SK-N-MC (cell line): Measurements from ENCODE around the gene FMNL3.
"Not testable (repeated sequence)": the region's sequence is repeated elsewhere in the genome, so short reads cannot be mapped to it uniquely, and the experiment has no call there.

ENCODE experiments used
- DNase-seq: peaks from one replicate; pipeline ENCODE4 v3.0.0-alpha.2; 2011; ENCODE audit warnings: low read depth, low spot score
- H3K27ac ChIP-seq: fragments of 200-600 bp; sonication (generic); 2 replicates; pipeline ENCODE4 v1.5.1; 2016; ENCODE audit warnings: mixed run types
- H3K36me3 ChIP-seq: fragments of 200-600 bp; sonication (generic); 2 replicates; pipeline ENCODE4 v1.6.1; 2017; ENCODE audit warnings: antibody characterized with exemption, low read length, mixed read lengths; ENCODE audit not compliant: insufficient read depth
- H3K4me3 ChIP-seq: fragments of 200-600 bp; sonication (generic); 2 replicates; pipeline ENCODE4 v1.5.1; 2016
- H3K9ac ChIP-seq: fragments of 200-600 bp; sonication (generic); 2 replicates; pipeline ENCODE4 v1.8.0; 2017; ENCODE audit warnings: mixed run types, mixed read lengths; ENCODE audit not compliant: insufficient read length
- H3K9me3 ChIP-seq: fragments of 200-600 bp; sonication (generic); 2 replicates; pipeline ENCODE4 v1.6.1; 2017; ENCODE audit warnings: low read depth, mild to moderate bottlenecking, antibody characterized with exemption, low read length, moderate library complexity, mixed read lengths
- EZH2 ChIP-seq: fragments of 200-600 bp; sonication (generic); IDR thresholded peaks from one replicate; pipeline ENCODE4 v1.6.1; 2017; ENCODE audit warnings: antibody characterized with exemption
- FOXP2 ChIP-seq: optimal IDR thresholded peaks from 2 replicates; pipeline ENCODE3; 2011; ENCODE audit warnings: mild to moderate bottlenecking, moderate library complexity; ENCODE audit not compliant: insufficient read depth; ENCODE audit errors: extremely low read length, control extremely low read depth
- POLR2AphosphoS5 ChIP-seq: IDR thresholded peaks from 2 replicates; pipeline ENCODE4 v1.6.1; 2012; ENCODE audit warnings: mild to moderate bottlenecking, low read depth, low read length, borderline replicate concordance

The FMNL3 gene

DNA sequence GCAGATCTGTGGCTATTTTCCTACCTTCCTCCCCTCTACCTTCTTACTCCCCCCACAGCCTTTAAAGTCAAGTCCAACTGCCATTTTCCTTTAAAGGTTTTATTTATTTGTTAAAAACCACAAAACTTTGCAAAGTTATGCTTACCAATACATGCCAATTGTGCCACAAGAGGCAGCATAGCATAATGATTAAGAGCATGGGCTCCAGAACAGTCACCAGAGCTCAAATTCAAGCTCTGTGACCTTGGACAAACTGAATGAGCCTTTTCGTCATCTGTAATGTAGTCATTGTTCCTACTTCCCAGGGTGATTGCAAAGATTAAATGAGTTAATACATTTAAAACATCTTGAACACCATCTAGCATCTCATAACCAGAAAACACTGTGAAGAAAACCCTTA is 13.0 kb upstream of the FMNL3 start:
- DNase-seq, result no peak
- Histone ChIP-seq H3K4me3 (no peak overlapping the region), H3K9me3 (no peaks in the 10 kb centered on the region), H3K9ac (no peak overlapping the region), H3K27ac (no peak overlapping the region), H3K36me3 (no peaks in the 10 kb centered on the region)
- no peak for TF ChIP-seq FOXP2
- no peak for TF ChIP-seq EZH2
- no peak for TF ChIP-seq POLR2AphosphoS5

DNA sequence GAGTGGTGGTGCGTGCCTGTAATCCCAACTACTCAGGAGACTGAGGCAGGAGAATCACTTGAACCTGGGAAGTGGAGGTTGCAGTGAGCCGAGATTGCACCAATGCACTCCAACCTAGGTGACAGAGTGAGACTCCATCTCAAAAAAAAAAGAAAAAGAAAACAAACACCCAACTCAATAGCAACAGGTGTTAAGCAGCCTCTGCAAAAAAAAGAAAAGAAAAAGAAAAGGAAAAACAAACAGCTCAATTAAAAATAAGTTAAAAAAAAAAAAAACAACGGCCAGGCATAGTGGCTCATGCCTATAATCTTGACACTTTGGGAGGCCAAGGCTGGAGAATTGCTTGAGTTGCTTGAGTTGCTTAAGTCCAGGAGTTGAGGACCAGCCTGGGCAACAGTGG is 10.6 kb upstream of the FMNL3 start:
- H3K27ac ChIP-seq, H3K36me3 ChIP-seq, H3K4me3 ChIP-seq, H3K9ac ChIP-seq, DNase-seq, H3K9me3 ChIP-seq: not testable (repeated sequence)

DNA sequence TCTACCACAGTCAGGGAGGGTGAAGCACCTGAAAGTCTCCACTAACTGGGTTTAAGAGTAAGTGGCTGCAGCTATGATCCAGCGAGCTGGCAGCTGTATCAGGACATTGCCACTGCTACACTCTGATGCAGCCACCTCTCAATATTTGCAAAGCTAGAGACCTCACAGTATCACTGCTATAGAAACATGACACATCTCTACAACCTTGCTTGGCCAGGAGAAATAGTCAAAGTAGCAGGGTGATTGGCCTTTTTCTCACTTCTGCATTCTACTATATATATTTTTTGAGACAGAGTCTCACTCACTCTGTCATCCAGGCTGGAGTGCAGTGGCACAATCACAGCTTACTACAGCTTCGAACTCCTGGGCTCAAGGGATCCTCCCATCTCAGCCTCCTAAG is 9.3 kb upstream of the FMNL3 start:
- DNase-seq, result no peak
- Histone ChIP-seq H3K36me3 (no peaks in the 10 kb centered on the region), H3K9ac (no peak overlapping the region), H3K27ac (no peak overlapping the region), H3K9me3 (no peaks in the 10 kb centered on the region), H3K4me3 (no peak overlapping the region)
- TF ChIP-seq POLR2AphosphoS5 (no peak), FOXP2 (no peak), EZH2 (no peak)

DNA sequence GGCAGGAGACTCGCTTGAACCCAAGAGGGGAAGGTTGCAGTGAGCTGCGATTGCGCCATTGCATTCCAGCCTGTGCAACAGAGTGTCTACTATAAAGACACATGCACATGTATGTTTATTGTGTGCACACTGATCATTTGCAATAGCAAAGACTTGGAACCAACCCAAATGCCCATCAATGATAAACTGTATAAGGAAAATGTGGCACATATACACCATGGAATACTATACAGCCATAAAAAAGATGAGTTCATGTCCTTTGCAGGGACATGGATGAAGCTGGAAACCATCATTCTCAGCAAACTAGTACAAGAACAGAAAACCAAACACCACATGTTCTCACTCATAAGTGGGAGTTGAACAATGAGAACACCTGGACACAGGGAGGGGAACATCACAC is 6.7 kb upstream of the FMNL3 start:
- DNase-seq, H3K9ac ChIP-seq: not testable (repeated sequence)

DNA sequence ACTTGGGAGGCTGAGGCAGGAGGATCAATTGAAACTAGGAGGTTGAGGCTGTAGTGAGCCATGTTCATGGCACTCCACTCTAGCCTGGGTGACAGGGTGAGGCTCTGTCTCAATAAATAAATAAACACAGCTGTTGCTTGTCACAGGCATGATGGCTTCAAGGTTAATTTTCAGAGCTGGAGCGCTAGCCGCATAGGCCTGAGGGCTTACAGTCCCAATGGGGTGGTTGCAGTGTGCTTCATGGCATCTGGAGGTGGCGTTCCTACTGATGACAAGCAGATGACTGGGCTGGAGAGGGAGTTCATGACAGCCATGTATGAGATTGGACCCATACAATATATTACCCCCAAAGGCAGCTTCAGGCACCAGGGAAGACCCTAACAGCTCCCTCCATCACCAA is 1.6 kb upstream of the FMNL3 start:
- TF ChIP-seq POLR2AphosphoS5, result no peak
- no peak for TF ChIP-seq FOXP2
- TF ChIP-seq EZH2, result no peak

More for the DNA sequence above, 6.7 kb upstream of the FMNL3 start:
- H3K36me3 ChIP-seq, H3K9me3 ChIP-seq, H3K4me3 ChIP-seq, H3K27ac ChIP-seq: not testable (repeated sequence)

DNA sequence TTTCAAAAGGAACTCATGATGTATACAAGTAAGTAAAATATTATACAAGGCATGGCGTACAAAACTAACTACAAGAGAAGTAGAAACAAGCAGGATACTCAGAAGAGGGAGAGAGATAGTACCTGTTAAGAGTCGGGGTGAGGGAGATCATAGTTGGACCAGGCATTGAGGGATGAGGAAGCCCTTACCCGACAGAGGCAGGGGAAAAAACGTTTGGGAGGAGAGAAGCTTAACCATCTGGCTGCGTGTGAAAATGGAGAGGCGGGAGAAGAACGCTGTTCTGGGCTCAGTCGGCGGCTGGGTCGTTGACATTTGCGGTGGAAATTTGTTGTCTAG is 575 bp upstream of the FMNL3 start:
- no peak for DNase-seq
- Histone ChIP-seq H3K36me3 (no peaks in the 10 kb centered on the region), H3K9me3 (no peaks in the 10 kb centered on the region), H3K4me3 (peak overlapping the region; percentile 21; the same call in 1 of the 2 replicates), H3K27ac (no peak overlapping the region), H3K9ac (no peak overlapping the region)
- TF ChIP-seq EZH2, result no peak
- no peak for TF ChIP-seq POLR2AphosphoS5
- TF ChIP-seq FOXP2, result no peak

More for the DNA sequence above, 1.6 kb upstream of the FMNL3 start:
- H3K27ac ChIP-seq, result no peak overlapping the region
- no peaks in the 10 kb centered on the region for H3K36me3 ChIP-seq
- H3K9me3 ChIP-seq, result no peaks in the 10 kb centered on the region
- no peak for DNase-seq
- no peak overlapping the region for H3K4me3 ChIP-seq
- no peak overlapping the region for H3K9ac ChIP-seq

DNA sequence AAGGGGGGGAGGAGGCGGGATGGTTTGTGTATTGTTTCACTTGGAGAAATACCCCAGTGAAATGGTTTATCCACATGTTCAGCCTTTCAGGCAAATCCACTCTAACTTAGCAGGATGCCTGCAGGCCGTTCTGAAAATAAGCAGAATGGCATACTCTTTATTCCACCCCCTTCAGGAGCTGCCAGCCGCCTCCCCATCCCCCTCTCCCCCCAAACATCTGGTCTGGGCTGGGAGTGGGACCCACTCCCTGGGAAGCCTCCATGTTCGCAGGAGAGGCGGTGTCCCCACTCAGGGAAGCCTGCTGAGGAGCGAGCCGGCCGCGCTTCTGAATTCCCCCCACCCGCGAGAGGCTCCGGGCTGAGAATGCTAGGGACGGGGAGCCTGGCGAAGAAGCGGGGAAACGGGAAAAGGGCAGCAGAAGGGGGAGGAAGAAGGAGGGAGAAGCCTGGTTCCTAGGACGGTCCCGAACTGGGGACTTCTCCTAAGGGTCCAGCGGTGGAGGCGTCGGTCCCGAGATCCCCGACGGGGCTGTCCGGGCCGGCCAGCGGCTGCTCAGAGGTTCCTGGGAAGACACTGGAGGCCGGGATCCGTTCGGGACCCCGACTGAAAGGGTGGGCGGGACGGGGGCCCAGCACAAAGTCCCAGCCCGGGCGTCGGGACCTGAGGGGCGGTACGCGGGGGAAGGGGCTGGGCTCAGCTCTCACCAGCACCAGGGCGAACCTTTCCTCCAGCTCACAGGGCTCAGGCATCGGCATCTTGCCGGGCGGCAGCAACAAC is 666 bp downstream of the FMNL3 start:
- Histone ChIP-seq H3K9me3 (no peaks in the 10 kb centered on the region), H3K27ac (peak overlapping the region; percentile 38; the same call in 1 of the 2 replicates), H3K9ac (peak overlapping the region; percentile 60), H3K36me3 (no peaks in the 10 kb centered on the region), H3K4me3 (peak overlapping the region; percentile 93)
- TF ChIP-seq EZH2 (no peak), POLR2AphosphoS5 (no peak), FOXP2 (no peak)
- no peak for DNase-seq

DNA sequence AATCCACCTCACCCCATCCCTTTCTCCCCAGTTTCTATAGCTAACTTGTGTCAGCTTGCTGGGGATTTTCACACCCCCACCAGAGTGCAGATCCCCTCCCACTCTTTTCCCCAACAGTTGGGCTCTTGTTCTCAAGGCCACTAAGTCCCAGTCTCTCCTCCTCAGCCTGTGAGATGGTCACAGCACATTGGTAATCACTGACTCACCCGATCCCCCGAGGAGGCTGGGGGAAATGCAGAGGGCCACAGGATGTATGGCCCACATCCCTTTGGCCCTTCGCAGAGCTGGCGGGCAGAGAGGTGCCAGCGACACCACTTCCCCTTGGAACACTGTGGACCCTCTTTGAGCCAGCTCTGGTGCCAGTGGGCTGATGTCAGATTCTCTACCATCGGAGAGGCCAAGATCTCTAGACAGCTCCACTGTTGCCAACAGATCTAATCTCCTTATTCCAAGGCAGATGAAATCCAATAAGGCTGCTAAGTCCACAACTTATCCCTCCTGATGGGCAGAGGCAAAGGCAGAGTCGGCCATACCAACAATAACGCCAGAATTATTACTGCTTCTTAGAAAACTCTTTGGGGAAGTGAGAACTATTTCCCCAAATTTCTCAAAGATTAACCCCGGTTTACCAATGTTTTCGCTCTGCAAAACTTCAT is 1.6 kb downstream of the FMNL3 start:
- DNase-seq, result no peak
- TF ChIP-seq POLR2AphosphoS5 (no peak), EZH2 (no peak), FOXP2 (no peak)
- no peak overlapping the region for H3K27ac ChIP-seq
- H3K36me3 ChIP-seq, result no peaks in the 10 kb centered on the region
- H3K9me3 ChIP-seq, result no peaks in the 10 kb centered on the region
- peak overlapping the region; percentile 93 for H3K4me3 ChIP-seq
- H3K9ac ChIP-seq, result peak overlapping the region; percentile 60

DNA sequence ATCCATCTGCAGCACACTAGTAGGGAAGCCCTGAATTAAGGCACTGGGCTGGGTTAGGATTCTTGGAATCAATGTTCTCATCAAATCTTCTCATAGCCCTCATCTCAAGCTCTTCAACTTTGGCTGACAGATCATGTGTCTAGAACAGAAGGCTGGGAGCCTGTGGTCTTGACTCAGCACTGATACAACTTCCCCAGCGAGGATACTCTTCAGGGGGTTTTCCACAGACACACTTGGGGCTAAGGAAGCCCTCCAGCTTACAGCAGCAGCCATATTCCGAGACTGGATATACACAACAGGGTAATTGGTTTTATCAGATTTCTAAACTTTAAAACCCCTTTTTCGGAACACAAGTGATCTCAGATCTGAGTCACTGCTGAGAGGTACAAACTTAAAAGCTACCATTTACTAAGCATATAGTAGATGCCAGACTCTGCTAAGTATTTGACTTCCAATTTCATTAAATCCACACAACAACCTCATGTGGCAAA is 3.5 kb downstream of the FMNL3 start:
- no peak for DNase-seq

More for the DNA sequence above, 3.5 kb downstream of the FMNL3 start:
- no peaks in the 10 kb centered on the region for H3K36me3 ChIP-seq
- no peak overlapping the region for H3K9ac ChIP-seq
- no peak overlapping the region for H3K4me3 ChIP-seq
- TF ChIP-seq EZH2 (no peak), FOXP2 (no peak), POLR2AphosphoS5 (no peak)
- H3K9me3 ChIP-seq, result no peaks in the 10 kb centered on the region
- no peak overlapping the region for H3K27ac ChIP-seq
